Coronary artery (tissue), 2 donors: ENCODE results near the gene ARHGEF4.

ENCODE experiments used
- DNase-seq: peaks from one replicate; pipeline ENCODE4 v3.0.0-alpha.2; 2017; ENCODE audit warnings: low spot score
- H3K27ac ChIP-seq, 2 donors: fragments of 200-600 bp; sonication (generic); one replicate each; pipeline ENCODE4 v1.5.1; 2016 to 2019
- H3K4me3 ChIP-seq: fragments of 200-600 bp; sonication (generic); 2 replicates; pipeline ENCODE4 v1.5.1; 2016; ENCODE audit warnings: mild to moderate bottlenecking, moderate library complexity
- CTCF ChIP-seq: fragments of 200-600 bp; sonication (generic); IDR thresholded peaks from one replicate; pipeline ENCODE4 v1.5.1; 2019; ENCODE audit warnings: antibody characterized with exemption

ARHGEF4 gene

GRCh38 chr2:130807659-130808385 lies 28.9 kb upstream of the ARHGEF4 start:
- Histone ChIP-seq H3K4me3 (no peak overlapping the region), H3K27ac (no peak overlapping the region)
- no peak for TF ChIP-seq CTCF
- DNase-seq = no peak

GRCh38 chr2:130808482-130809268 lies 28.0 kb upstream of the ARHGEF4 start:
- H3K27ac ChIP-seq = no peak overlapping the region
- no peak for DNase-seq
- TF ChIP-seq CTCF = no peak
- no peak overlapping the region for H3K4me3 ChIP-seq

- no peak overlapping the region for H3K27ac ChIP-seq
- TF ChIP-seq CTCF = no peak
These were observed 26.2 kb upstream of the ARHGEF4 start for GRCh38 chr2:130810490-130810889.

GRCh38 chr2:130813722-130814121 lies 23.0 kb upstream of the ARHGEF4 start:
- no peak for DNase-seq
- no peak overlapping the region for H3K4me3 ChIP-seq
- no peak for TF ChIP-seq CTCF
- H3K27ac ChIP-seq = no peak overlapping the region

More at GRCh38 chr2:130810490-130810889, 26.2 kb upstream of the ARHGEF4 start:
- DNase-seq = no peak
- no peak overlapping the region for H3K4me3 ChIP-seq

- TF ChIP-seq CTCF = no peak
- Histone ChIP-seq H3K27ac (no peak overlapping the region), H3K4me3 (no peak overlapping the region)
- no peak for DNase-seq
These were observed 21.6 kb upstream of the ARHGEF4 start for GRCh38 chr2:130814931-130815680.

GRCh38 chr2:130818809-130819208 lies 17.9 kb upstream of the ARHGEF4 start:
- DNase-seq = no peak
- no peak for TF ChIP-seq CTCF
- Histone ChIP-seq H3K27ac (no peak overlapping the region), H3K4me3 (no peak overlapping the region)
